Caco-2 (cell line): ENCODE results near the gene MYO1F. TPM values are rescaled to one million over a fixed set of nuclear protein-coding genes. Genes with fewer than 3 reads are reported as not detected.

ENCODE experiments used
- BruUV-seq: library from RNA; stranded (reverse); fragments of 400-500 nt; replicated peaks from 2 replicates; lab custom pipeline; 2021; lab: Mats Ljungman, UMichigan
- CTCF ChIA-PET: fragments of 300-600 bp; sonication (Branson Sonifier 250); formaldehyde crosslinking; loops from one replicate; lab custom pipeline; 2022; ENCODE audit warnings: antibody characterized with exemption; lab: Charles Lee
- POLR2A ChIA-PET: fragments of 300-600 bp; sonication (Branson Sonifier 250); formaldehyde crosslinking; loops from one replicate; lab custom pipeline; 2022; ENCODE audit warnings: antibody characterized with exemption; lab: Charles Lee
- DNase-seq, 2 experiments: peaks; one replicate each; pipeline versions ENCODE4 v3.0.0 to v3.0.0-alpha.2; 2020 to 2022
- H3K27me3 ChIP-seq: replicated peaks from 2 replicates; pipeline ENCODE4 v1.6.0; 2011; ENCODE audit warnings: low read length; ENCODE audit not compliant: control insufficient read depth, insufficient read depth
- H3K36me3 ChIP-seq: 2 replicates; pipeline ENCODE4 v1.5.1; 2011; ENCODE audit warnings: low read length; ENCODE audit not compliant: control insufficient read depth, insufficient read depth
- H3K4me1 ChIP-seq: fragments of 250-450 bp; sonication (Bioruptor Pico); 2 replicates; pipeline ENCODE4 v1.5.1; 2020; ENCODE audit warnings: mild to moderate bottlenecking
- H3K4me3 ChIP-seq: 2 replicates; pipeline ENCODE4 v1.5.1; 2011; ENCODE audit warnings: low read depth, mild to moderate bottlenecking, control low read depth, low read length
- H3K9me3 ChIP-seq: fragments of 250-450 bp; sonication (Bioruptor Pico); 2 replicates; pipeline ENCODE4 v1.5.1; 2020; ENCODE audit warnings: mild to moderate bottlenecking, moderate library complexity
- H3K27ac Mint-ChIP-seq: one replicate; pipeline ENCODE4 v1.8.0; 2022; ENCODE audit warnings: mixed read lengths; ENCODE audit not compliant: unreplicated experiment
- H3K27me3 Mint-ChIP-seq: one replicate; pipeline ENCODE4 v1.8.0; 2022; ENCODE audit warnings: mixed read lengths; ENCODE audit not compliant: insufficient read depth, unreplicated experiment
- H3K36me3 Mint-ChIP-seq: one replicate; pipeline ENCODE4 v1.8.0; 2022; ENCODE audit warnings: mild to moderate bottlenecking, mixed read lengths; ENCODE audit not compliant: insufficient read depth, unreplicated experiment
- H3K4me1 Mint-ChIP-seq: one replicate; pipeline ENCODE4 v1.8.0; 2022; ENCODE audit warnings: low read depth, mixed read lengths; ENCODE audit not compliant: unreplicated experiment
- H3K4me3 Mint-ChIP-seq: one replicate; pipeline ENCODE4 v1.8.0; 2022; ENCODE audit warnings: mild to moderate bottlenecking, moderate library complexity, mixed read lengths; ENCODE audit not compliant: unreplicated experiment
- H3K9me3 Mint-ChIP-seq: one replicate; pipeline ENCODE4 v1.8.0; 2022; ENCODE audit warnings: mixed read lengths; ENCODE audit not compliant: unreplicated experiment
- intact Hi-C: fragments of 100-400 bp; cut with micrococcal nuclease; formaldehyde crosslinking; loops from one replicate; pipeline ENCODE4 v1.10.0; 2022; ENCODE audit not compliant: unreplicated experiment
- total RNA-seq: library from RNA; stranded (reverse); gene quantifications from 2 replicates; pipeline ENCODE4 v1.2.3, GENCODE V29; 2022
- TF ChIP-seq, protein P1 (sequence below), 2 experiments: fragments of 200-600 bp in 1 of 2; IDR thresholded peaks; 1 replicate in 1 of 2; 2 replicates in 1 of 2; pipeline versions ENCODE4 v1.5.1 to v1.8.0; 2011 to 2022; ENCODE audit warnings: antibody characterized with exemption in 1 of 2, control low read depth in 1 of 2, inconsistent platforms in 1 of 2, low read depth in 1 of 2, low read length in 1 of 2, mild to moderate bottlenecking in 1 of 2, moderate library complexity in 1 of 2; ENCODE audit not compliant: insufficient read depth in 1 of 2, severe bottlenecking in 1 of 2, unreplicated experiment in 1 of 2

The MYO1F gene
- total RNA-seq, 1 experiment from 2014 or later: 0.25 TPM

DNA sequence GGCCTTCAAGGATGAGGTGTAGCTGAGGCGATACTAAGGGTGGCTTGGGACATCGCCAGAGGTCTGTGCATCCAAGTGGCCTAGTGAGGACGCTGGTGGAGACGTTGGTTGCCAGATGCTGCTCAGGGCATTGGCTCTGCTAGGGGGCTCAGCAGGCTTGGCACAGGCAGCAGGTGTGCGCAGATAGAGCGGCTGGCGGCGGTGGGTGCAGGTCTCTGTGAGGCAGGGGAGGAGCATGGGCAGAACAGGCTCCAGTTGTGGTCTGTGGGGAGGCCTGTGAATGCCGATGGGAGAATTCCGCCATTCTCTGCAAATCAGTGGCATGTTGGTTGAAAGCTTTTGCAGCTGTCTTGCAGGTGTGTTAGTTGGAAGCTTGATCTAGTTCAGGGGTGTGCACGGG lies 96.0 kb downstream of the MYO1F start:
- Histone ChIP-seq H3K36me3 (peaks cover 4% of the 10 kb centered on the region), H3K4me3 (no peak overlapping the region), H3K4me1 (no peaks in the 10 kb centered on the region), H3K9me3 (no peaks in the 10 kb centered on the region), H3K27me3 (no peaks in the 10 kb centered on the region)
- POLR2A ChIA-PET: no interaction called here
- Mint-ChIP-seq H3K4me3 (no peak overlapping the region), H3K27ac (peak overlapping the region; percentile 71), H3K27me3 (no peaks in the 10 kb centered on the region), H3K4me1 (peaks cover 8% of the 10 kb centered on the region), H3K9me3 (no peaks in the 10 kb centered on the region), H3K36me3 (peaks cover 90% of the 10 kb centered on the region)
- TF ChIP-seq, protein P1, sequence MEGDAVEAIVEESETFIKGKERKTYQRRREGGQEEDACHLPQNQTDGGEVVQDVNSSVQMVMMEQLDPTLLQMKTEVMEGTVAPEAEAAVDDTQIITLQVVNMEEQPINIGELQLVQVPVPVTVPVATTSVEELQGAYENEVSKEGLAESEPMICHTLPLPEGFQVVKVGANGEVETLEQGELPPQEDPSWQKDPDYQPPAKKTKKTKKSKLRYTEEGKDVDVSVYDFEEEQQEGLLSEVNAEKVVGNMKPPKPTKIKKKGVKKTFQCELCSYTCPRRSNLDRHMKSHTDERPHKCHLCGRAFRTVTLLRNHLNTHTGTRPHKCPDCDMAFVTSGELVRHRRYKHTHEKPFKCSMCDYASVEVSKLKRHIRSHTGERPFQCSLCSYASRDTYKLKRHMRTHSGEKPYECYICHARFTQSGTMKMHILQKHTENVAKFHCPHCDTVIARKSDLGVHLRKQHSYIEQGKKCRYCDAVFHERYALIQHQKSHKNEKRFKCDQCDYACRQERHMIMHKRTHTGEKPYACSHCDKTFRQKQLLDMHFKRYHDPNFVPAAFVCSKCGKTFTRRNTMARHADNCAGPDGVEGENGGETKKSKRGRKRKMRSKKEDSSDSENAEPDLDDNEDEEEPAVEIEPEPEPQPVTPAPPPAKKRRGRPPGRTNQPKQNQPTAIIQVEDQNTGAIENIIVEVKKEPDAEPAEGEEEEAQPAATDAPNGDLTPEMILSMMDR (IDR thresholded peaks at IDR 0.05; ENCODE audit: insufficient read depth in 1 of 2, low read depth in 1 of 2, low read length in 1 of 2, severe bottlenecking in 1 of 2, unreplicated experiment in 1 of 2): no peak
- no peak for DNase-seq
- intact Hi-C loops: no loop called here
- CTCF ChIA-PET: no interaction called here
- no TSS peak for BruUV-seq

DNA sequence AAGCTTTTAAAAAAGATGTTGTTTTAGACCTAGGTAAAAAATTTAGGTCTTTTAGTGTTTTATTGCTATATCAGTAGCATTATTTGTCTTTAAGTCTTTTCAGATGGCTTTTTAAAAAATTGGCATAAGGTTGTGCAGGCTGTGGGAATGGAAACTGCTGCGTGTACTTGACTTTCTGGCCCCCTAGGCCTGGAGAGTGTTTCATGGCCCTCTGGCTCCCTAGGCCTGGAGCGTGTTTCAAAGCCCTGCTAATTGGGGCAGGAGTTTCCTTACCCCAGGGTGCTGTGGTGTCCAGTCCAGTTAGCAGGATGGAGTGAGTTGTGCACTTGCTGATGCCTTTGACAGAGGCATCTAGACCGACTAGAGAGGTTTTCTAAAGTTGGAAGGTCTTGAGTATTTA lies 98.6 kb downstream of the MYO1F start:
- H3K4me1 Mint-ChIP-seq: peaks cover 8% of the 10 kb centered on the region
- Histone ChIP-seq H3K36me3 (peaks cover 6% of the 10 kb centered on the region), H3K9me3 (no peaks in the 10 kb centered on the region), H3K4me3 (no peak overlapping the region), H3K4me1 (no peaks in the 10 kb centered on the region), H3K27me3 (no peaks in the 10 kb centered on the region)
- no TSS peak for BruUV-seq
- peaks cover 89% of the 10 kb centered on the region for H3K36me3 Mint-ChIP-seq
- ChIA-PET POLR2A (interaction anchor here (0.6 kb wide), 1 partner anchor 8 kb away, joined by 6 read pairs; no protein-coding TSS in a partner anchor), CTCF (no interaction called here)
- no peaks in the 10 kb centered on the region for H3K27me3 Mint-ChIP-seq
- TF ChIP-seq, protein P1 (IDR thresholded peaks at IDR 0.05; ENCODE audit: insufficient read depth in 1 of 2, low read depth in 1 of 2, low read length in 1 of 2, severe bottlenecking in 1 of 2, unreplicated experiment in 1 of 2): no peak
- H3K27ac Mint-ChIP-seq: no peak overlapping the region
- no peaks in the 10 kb centered on the region for H3K9me3 Mint-ChIP-seq
- no peak for DNase-seq
- H3K4me3 Mint-ChIP-seq: no peak overlapping the region
- intact Hi-C loops: no loop called here

DNA sequence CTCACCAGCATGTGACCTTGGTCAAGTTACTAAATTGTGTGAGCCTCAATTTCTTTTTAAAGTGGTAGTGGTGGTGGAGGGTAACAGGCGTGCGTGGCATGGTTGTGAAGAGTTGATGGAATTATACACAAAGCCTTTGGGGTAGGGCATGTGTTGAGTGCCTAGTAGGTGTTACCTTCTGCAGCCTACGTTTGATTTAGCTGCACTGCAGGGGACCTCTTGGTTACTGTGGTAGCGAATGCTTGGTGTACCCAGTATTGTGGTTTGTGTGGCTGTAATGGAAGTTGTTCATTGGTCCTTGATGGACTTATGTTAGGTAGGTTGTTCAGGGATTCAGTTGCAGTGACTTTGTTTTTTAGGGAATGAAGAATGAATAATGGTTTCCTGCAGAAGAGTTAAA lies 99.4 kb downstream of the MYO1F start:
- Mint-ChIP-seq H3K27ac (no peak overlapping the region), H3K9me3 (no peaks in the 10 kb centered on the region), H3K4me1 (peaks cover 8% of the 10 kb centered on the region), H3K4me3 (no peak overlapping the region), H3K27me3 (no peaks in the 10 kb centered on the region), H3K36me3 (peaks cover 89% of the 10 kb centered on the region)
- Histone ChIP-seq H3K36me3 (peaks cover 7% of the 10 kb centered on the region), H3K9me3 (no peaks in the 10 kb centered on the region), H3K27me3 (no peaks in the 10 kb centered on the region), H3K4me1 (no peaks in the 10 kb centered on the region), H3K4me3 (no peak overlapping the region)
- ChIA-PET CTCF (no interaction called here), POLR2A (no interaction called here)
- TF ChIP-seq, protein P1 (IDR thresholded peaks at IDR 0.05; ENCODE audit: insufficient read depth in 1 of 2, low read depth in 1 of 2, low read length in 1 of 2, severe bottlenecking in 1 of 2, unreplicated experiment in 1 of 2): no peak
- BruUV-seq: no TSS peak
- intact Hi-C loops: no loop called here
- no peak for DNase-seq
